ENCODE results near the gene GATA3.

Gene GATA3

DNA sequence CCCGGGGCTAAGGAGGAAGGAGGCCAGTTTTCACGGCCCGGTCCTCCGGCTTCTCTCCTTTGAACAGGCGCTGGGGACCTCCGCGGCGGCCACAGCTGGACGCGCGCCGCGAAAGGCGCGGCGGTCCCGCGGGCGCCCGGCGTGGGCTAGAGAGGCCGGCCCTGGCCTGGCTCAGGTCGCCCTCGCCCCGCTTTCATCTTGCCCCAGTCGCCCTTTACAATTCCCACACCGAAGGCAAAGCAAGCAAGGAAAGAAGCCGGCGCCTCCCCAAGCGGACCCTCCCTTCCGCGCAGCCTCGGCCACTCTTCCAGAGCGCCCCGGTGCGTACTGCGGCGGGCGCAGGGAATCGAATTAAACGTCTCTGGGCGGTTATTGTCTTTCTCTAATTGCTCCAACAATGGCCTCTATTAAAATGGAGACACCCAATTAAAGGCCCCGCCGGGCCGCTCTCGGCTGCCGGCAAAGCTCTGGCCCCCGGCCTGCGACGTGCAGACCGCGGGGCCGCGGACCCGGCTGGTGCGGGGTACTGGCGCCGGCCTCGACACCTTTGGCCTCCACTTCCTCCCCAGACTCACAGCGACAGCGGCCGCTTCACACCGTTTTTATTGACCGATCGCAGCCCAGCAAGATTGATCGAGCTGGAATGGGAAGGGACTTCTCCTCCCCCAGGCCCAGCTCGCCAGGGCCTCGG, 4.5 kb upstream of the GATA3 start:
- H3K27me3 ChIP-seq (ENCODE audit: insufficient read depth, poor library complexity, severe bottlenecking), result peaks cover 23% of the 10 kb centered on the region
- H3K27ac ChIP-seq (replicated peaks), result no peak overlapping the region
- TF ChIP-seq, protein P1, sequence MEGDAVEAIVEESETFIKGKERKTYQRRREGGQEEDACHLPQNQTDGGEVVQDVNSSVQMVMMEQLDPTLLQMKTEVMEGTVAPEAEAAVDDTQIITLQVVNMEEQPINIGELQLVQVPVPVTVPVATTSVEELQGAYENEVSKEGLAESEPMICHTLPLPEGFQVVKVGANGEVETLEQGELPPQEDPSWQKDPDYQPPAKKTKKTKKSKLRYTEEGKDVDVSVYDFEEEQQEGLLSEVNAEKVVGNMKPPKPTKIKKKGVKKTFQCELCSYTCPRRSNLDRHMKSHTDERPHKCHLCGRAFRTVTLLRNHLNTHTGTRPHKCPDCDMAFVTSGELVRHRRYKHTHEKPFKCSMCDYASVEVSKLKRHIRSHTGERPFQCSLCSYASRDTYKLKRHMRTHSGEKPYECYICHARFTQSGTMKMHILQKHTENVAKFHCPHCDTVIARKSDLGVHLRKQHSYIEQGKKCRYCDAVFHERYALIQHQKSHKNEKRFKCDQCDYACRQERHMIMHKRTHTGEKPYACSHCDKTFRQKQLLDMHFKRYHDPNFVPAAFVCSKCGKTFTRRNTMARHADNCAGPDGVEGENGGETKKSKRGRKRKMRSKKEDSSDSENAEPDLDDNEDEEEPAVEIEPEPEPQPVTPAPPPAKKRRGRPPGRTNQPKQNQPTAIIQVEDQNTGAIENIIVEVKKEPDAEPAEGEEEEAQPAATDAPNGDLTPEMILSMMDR (IDR thresholded peaks at IDR 0.05; ENCODE audit: insufficient read depth, low read length), result no peak
- no peak for TF ChIP-seq SPI1 (IDR thresholded peaks at IDR 0.05; ENCODE audit: borderline replicate concordance, low read depth)
- no peak for DNase-seq (ENCODE audit: low read depth in 1 of 2, low spot score in 1 of 2)
- H3K4me3 ChIP-seq (replicated peaks; ENCODE audit: insufficient read depth, low read length), result no peak overlapping the region

DNA sequence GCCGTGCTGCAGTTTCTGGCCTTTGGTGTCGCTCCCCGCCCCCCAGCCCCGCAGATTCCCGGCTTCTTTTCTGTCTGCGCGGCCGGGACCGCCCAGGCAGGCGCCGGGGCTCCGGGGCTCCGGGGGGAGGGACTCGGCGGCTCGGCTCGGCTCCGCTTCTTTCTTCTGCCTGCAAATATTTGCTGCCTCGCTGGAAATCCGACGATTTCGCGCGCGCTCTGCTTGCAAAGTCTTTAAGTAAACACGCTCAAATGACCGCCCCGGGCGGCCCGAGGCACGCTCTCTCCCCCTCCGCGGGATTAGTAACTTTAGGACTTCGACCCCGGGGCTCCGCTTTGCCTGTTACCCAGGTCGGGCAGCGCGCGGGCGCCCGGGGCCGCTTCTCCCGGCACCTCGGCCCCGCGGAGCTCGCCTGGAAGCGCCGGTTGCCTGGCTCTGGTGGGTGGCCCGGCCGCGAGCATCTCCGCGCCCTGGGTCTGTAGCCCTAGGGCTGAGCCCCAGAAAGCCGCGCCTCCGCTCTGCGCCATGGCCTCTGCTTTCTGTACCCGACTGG, 3.9 kb upstream of the GATA3 start:
- DNase-seq (ENCODE audit: low read depth in 1 of 2, low spot score in 1 of 2), result no peak
- H3K27me3 ChIP-seq (ENCODE audit: insufficient read depth, poor library complexity, severe bottlenecking), result peaks cover 25% of the 10 kb centered on the region
- no peak for TF ChIP-seq GABPA (IDR thresholded peaks at IDR 0.05; ENCODE audit: low read depth)
- TF ChIP-seq, protein P2, sequence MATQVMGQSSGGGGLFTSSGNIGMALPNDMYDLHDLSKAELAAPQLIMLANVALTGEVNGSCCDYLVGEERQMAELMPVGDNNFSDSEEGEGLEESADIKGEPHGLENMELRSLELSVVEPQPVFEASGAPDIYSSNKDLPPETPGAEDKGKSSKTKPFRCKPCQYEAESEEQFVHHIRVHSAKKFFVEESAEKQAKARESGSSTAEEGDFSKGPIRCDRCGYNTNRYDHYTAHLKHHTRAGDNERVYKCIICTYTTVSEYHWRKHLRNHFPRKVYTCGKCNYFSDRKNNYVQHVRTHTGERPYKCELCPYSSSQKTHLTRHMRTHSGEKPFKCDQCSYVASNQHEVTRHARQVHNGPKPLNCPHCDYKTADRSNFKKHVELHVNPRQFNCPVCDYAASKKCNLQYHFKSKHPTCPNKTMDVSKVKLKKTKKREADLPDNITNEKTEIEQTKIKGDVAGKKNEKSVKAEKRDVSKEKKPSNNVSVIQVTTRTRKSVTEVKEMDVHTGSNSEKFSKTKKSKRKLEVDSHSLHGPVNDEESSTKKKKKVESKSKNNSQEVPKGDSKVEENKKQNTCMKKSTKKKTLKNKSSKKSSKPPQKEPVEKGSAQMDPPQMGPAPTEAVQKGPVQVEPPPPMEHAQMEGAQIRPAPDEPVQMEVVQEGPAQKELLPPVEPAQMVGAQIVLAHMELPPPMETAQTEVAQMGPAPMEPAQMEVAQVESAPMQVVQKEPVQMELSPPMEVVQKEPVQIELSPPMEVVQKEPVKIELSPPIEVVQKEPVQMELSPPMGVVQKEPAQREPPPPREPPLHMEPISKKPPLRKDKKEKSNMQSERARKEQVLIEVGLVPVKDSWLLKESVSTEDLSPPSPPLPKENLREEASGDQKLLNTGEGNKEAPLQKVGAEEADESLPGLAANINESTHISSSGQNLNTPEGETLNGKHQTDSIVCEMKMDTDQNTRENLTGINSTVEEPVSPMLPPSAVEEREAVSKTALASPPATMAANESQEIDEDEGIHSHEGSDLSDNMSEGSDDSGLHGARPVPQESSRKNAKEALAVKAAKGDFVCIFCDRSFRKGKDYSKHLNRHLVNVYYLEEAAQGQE (IDR thresholded peaks at IDR 0.05; ENCODE audit: insufficient replicate concordance, low read depth), result no peak
- no peak for TF ChIP-seq POLR2AphosphoS5 (IDR thresholded peaks at IDR 0.05; ENCODE audit: low read depth)
- TF ChIP-seq SPI1 (IDR thresholded peaks at IDR 0.05; ENCODE audit: borderline replicate concordance, low read depth), result no peak
- TF ChIP-seq, protein P1 (IDR thresholded peaks at IDR 0.05; ENCODE audit: insufficient read depth, low read length), result no peak
- H3K4me3 ChIP-seq (replicated peaks; ENCODE audit: insufficient read depth, low read length), result no peak overlapping the region
- no peak overlapping the region for H3K27ac ChIP-seq (replicated peaks)

DNA sequence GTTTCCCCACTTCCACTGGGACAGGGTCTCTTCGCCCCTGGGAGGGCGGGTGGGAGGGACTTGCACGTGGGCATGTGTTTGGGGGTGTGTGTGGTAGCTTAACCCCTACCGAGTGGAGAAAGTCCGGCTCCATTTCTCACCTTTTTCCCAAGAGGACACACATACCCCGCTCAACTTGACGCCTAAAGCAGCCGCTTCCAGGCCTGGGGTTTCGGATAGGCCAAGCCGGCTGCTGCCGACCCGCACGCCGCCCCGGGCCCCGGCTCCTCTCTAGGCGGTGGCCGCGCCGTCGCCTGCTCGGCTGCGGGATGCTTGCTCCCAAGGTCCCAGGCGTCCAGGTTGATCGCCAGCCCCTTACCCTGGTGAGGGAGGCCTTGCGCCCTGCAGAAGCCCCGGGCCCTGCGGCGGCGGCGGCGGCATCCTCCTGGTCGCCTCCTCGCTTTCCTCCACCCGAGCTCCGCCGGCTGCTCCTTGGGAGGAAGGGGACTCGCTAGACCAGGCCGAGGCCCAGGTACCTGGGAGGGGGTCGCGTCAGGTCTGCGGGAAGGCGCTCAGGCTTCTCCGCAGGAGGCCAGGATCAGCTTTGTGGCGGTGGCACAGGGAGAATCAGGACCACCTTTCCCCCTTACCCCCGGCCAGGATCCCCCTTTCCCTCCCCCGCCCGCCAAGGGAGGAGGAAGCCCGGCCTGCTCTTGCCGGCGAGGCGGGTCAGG, 3.2 kb upstream of the GATA3 start:
- DNase-seq (ENCODE audit: low read depth in 1 of 2, low spot score in 1 of 2), result no peak
- TF ChIP-seq, protein P1 (IDR thresholded peaks at IDR 0.05; ENCODE audit: insufficient read depth, low read length), result no peak
- TF ChIP-seq, protein P2 (IDR thresholded peaks at IDR 0.05; ENCODE audit: insufficient replicate concordance, low read depth), result no peak
- TF ChIP-seq GABPA (IDR thresholded peaks at IDR 0.05; ENCODE audit: low read depth) (no peak), SPI1 (IDR thresholded peaks at IDR 0.05; ENCODE audit: borderline replicate concordance, low read depth) (no peak), POLR2AphosphoS5 (IDR thresholded peaks at IDR 0.05; ENCODE audit: low read depth) (no peak)
- Histone ChIP-seq H3K27ac (replicated peaks) (no peak overlapping the region), H3K27me3 (ENCODE audit: insufficient read depth, poor library complexity, severe bottlenecking) (peaks cover 23% of the 10 kb centered on the region), H3K4me3 (replicated peaks; ENCODE audit: insufficient read depth, low read length) (no peak overlapping the region)

All from HL-60 (cell line).